22Rv1 (cell line): ENCODE data around the gene GUCD1.
A peak's percentile ranks its signal among the peaks of the same experiment; 100 is the strongest.

Source experiments
- H3K27ac ChIP-seq: fragments of 450-650 bp; 2 replicates; pipeline ENCODE4 v1.5.1; 2017
- ZFX ChIP-seq: fragments of 450-650 bp; IDR thresholded peaks from 2 replicates; pipeline ENCODE4 v1.6.1; 2017; ENCODE audit warnings: antibody characterized with exemption, borderline replicate concordance
- TF ChIP-seq, protein P1 (sequence below): fragments of 450-650 bp; IDR thresholded peaks from 2 replicates; pipeline ENCODE4 v1.5.1; 2017; ENCODE audit warnings: mild to moderate bottlenecking

The GUCD1 gene

DNA sequence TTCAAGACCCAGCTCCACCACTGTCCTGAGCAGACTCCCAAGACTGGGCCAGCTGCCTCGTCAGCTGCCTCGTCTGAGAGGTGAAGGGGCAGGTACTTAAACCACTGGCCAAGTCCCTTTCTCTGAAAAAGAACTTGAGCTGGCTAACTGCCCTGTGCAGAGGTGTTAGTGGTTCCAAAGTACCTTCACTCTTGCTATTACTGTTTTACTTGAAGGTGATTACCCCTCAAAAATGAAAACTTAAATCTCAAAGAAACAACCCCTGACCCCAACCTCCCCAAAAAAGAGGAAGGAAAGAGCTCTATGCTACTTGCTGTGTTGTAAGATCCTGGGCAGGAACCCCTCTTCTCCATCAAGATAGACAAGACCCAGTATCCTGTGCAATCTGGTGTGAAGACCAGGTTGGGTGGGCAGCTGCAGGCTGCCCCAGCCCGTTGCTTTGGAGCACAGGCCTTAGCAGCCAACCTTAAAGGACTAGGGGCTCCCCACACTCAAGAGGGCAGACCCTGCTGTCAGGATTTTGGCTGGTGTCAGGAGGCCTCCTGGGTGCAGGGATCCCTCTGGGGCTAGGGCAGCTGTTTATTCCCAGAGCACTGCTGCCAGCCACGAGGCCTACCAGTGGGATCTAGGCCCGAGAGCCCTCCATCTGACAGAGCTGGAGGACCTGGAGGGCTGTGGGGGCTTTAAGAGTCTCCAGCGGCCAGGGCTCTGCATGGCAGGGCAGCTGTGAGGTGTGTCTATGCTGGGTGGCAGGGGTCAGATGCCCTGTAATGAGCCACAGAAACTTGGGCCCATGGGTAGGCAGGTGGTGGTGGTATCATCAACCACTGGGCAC, 13.0 kb downstream of the GUCD1 start:
- no peak for TF ChIP-seq ZFX
- TF ChIP-seq, protein P1, sequence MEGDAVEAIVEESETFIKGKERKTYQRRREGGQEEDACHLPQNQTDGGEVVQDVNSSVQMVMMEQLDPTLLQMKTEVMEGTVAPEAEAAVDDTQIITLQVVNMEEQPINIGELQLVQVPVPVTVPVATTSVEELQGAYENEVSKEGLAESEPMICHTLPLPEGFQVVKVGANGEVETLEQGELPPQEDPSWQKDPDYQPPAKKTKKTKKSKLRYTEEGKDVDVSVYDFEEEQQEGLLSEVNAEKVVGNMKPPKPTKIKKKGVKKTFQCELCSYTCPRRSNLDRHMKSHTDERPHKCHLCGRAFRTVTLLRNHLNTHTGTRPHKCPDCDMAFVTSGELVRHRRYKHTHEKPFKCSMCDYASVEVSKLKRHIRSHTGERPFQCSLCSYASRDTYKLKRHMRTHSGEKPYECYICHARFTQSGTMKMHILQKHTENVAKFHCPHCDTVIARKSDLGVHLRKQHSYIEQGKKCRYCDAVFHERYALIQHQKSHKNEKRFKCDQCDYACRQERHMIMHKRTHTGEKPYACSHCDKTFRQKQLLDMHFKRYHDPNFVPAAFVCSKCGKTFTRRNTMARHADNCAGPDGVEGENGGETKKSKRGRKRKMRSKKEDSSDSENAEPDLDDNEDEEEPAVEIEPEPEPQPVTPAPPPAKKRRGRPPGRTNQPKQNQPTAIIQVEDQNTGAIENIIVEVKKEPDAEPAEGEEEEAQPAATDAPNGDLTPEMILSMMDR = no peak
- H3K27ac ChIP-seq = no peak overlapping the region

DNA sequence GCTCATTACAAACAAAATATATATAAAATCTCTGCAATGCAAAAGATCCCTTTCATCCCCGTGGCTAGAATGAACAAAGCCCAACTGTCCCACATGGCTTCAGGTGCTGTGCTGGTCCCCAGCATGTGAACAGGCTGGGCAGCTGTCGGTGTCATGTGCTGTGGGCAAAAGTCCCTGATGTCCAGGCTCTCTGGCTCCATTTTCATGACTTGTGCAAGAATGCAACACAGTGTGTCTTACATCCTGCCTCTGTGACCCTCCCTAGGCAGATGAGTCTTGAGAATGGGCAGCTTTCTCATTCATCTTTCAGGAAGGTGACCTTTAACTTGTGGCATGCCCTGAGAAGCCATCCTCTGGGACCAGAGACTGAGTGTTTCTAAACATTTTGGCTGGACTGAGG, 14.5 kb downstream of the GUCD1 start:
- TF ChIP-seq ZFX = no peak
- TF ChIP-seq, protein P1 = no peak

DNA sequence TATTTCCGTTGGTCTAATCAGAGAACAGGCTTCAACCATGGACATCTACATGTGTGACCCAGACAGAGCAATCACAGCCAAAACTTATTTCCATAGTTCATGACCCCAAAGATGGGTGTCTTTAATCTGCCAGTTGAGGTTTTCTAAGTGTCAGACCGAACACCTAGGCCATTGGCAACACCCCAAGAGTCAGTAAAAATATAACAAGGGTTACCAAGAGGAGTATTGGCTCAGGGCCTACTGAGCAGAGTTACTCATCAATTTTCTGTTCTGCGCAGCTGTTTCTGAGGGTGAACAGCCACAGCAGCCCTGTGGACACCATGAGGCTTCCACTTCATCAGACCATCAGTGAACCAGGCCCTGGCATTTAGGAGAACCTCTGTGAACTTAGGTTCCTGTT, 18.8 kb downstream of the GUCD1 start:
- TF ChIP-seq ZFX = no peak
- TF ChIP-seq, protein P1 = no peak
- H3K27ac ChIP-seq = no peak overlapping the region

More for the DNA sequence above, 14.5 kb downstream of the GUCD1 start:
- no peak overlapping the region for H3K27ac ChIP-seq

DNA sequence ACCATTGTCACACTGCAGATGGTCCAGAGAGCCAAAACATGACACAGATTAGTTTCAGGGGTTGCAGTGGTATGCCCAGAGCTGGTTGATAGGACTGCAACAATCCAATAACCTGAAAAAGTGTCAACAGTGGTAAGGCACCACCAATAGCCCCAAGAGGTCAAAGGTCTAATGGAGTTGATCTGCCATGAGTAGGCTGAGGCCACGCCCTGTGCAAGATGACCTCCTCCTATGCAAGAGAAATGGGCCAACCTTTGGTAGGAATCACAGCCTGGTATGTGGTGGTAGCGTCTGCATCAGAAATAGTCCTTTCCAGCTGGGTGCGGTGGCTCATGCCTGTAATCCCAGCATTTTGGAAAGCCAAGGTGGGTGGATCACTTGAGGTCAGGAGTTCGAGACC, 19.6 kb downstream of the GUCD1 start:
- TF ChIP-seq, protein P1 = no peak
- no peak for TF ChIP-seq ZFX
- H3K27ac ChIP-seq = no peak overlapping the region

DNA sequence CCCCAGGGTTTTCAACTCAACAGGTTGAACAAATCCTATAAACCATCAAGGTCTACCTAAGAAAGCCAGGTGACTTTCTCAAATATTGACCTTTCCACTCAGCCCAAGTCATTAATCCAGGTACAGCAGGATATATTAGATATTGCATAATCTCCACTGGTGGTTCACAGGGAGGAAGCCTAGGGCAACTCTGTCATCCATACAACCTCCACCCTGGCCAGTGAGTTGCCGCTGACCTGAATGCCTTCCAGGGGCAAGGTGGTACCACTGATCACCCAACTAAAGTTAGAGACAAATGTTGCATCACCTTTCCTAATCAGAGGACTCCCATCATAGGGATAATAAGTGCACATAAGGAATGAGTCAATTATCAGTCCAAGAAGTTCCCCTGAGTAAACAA, 22.9 kb downstream of the GUCD1 start:
- TF ChIP-seq, protein P1 = no peak
- H3K27ac ChIP-seq = peak overlapping the region; percentile 85

DNA sequence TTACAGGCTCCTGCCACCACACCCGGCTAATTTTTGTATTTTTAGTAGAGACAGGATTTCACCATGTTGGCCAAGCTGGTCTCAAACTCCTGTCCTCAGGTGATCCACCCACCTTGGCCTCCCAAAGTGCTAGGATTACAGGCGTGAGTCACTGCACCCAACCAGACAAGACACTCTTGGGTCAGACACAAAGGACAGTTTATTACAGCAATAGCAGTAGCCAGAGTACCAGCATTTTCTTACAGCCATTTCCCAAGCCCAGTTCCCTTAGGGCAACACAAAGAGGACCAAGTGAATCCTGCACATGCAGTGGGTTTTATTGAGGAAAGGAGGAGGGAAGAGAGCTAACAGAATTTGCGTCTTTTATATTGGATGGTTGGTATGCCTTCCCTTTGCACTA, 24.0 kb downstream of the GUCD1 start:
- H3K27ac ChIP-seq = peak overlapping the region; percentile 85

DNA sequence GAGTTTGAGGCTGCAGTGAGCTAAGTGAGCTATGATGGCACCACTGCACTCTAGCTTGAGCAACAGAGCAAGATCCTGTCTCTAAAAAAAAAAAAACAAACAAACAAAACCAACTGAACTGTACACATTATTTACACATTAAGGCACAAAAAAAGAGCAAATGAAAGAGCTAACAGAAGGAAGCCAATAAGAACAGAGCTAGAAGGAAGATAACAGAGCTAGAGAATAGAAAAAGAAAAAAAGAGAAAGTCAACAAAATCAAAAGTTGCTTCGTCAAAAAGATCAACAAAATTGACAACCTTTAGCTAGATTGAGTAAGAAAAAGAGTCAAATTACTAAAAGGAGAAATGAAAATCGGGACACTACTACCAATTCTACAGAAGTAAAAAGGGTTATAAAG, 25.0 kb downstream of the GUCD1 start:
- TF ChIP-seq ZFX = no peak
- TF ChIP-seq, protein P1 = no peak
- peak overlapping the region; percentile 85 for H3K27ac ChIP-seq

DNA sequence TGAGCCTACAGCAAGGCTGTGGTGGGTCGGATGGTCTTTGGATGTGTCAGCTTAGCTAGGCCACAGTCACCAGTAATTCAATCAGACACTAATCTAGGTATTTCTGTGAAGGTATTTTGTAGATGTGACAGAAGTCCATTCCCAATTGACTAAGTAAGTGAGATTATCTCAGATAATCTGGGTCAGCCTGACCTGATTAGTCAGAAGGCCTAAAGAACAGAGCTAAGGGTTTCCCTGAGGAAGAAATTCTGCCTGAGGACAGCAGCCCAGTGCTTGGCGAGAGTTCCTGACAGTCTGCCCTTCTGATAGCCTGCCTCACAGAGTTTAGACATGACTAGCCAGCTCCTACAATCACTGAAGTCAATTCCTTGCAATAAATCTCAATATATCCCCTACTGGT, 28.7 kb downstream of the GUCD1 start:
- TF ChIP-seq ZFX = no peak
- TF ChIP-seq, protein P1 = no peak
- peak overlapping the region; percentile 22; the same call in 1 of the 2 replicates for H3K27ac ChIP-seq
